Heart right ventricle (tissue), 16 donors: Measurements from ENCODE around the gene CHRNA9. TPM values are rescaled to one million over a fixed set of nuclear protein-coding genes. Genes with fewer than 3 reads are reported as not detected.
A peak's percentile ranks its signal among the peaks of the same experiment; 100 is the strongest.

Experiments
- ATAC-seq, 8 donors: fragments of 200-7000 bp; cut with Tn5 transposase; one replicate each; pipeline ENCODE4 v1.9.1; 2020; ENCODE audit warnings: mild to moderate bottlenecking in 8 of 8, moderate library complexity in 8 of 8, moderate number of reproducible peaks in 1 of 8
- DNase-seq, 2 donors: peaks; one replicate each; pipeline ENCODE4 v3.0.0-alpha.2; 2020
- H3K27ac ChIP-seq, 10 donors: fragments of 200-600 bp; sonication (generic) in 2 of 10; one replicate each; pipeline versions ENCODE4 v1.5.0 to v1.8.0; 2020 to 2022; ENCODE audit warnings: mild to moderate bottlenecking in 3 of 10
- H3K27me3 ChIP-seq, 7 donors: fragments of 200-600 bp; one replicate each; pipeline ENCODE4 v1.8.0; 2021 to 2022; ENCODE audit warnings: mild to moderate bottlenecking in 2 of 7
- H3K36me3 ChIP-seq, 9 donors: fragments of 200-600 bp; sonication (generic) in 1 of 9; one replicate each; pipeline versions ENCODE4 v1.5.0 to v1.8.0; 2020 to 2022; ENCODE audit warnings: mild to moderate bottlenecking in 2 of 9
- H3K4me1 ChIP-seq, 9 donors: fragments of 200-600 bp; sonication (generic) in 1 of 9; one replicate each; pipeline versions ENCODE4 v1.5.0 to v1.8.0; 2020 to 2022; ENCODE audit warnings: mild to moderate bottlenecking in 4 of 9
- H3K4me3 ChIP-seq, 10 donors: fragments of 200-600 bp; sonication (generic) in 2 of 10; one replicate each; pipeline versions ENCODE4 v1.5.0 to v1.8.0; 2020 to 2022; ENCODE audit warnings: mild to moderate bottlenecking in 7 of 10, moderate library complexity in 2 of 10
- H3K9me3 ChIP-seq, 11 donors: fragments of 200-600 bp in 10 of 11; sonication (generic) in 2 of 11; one replicate each; pipeline versions ENCODE4 v1.5.0 to v1.8.0; 2013 to 2022; ENCODE audit warnings: mild to moderate bottlenecking in 2 of 11, control low read depth in 1 of 11, moderate library complexity in 1 of 11
- WGBS, 2 donors: extraction: QIAGEN DNeasy Blood & Tissue Kit; methylation state at CpG; one replicate each; pipeline ENCODE4 v1.1.7; 2013; ENCODE audit warnings: inconsistent platforms in 1 of 2; 5-methylcytosine and 5-hydroxymethylcytosine counted together
- intact Hi-C, 10 donors: fragments of 100-400 bp; cut with DNase I; formaldehyde crosslinking; loops; one replicate each; pipeline versions ENCODE4 v1.11.1 to v1.14.2; 2022
- polyA plus RNA-seq, 2 donors: library from polyadenylated mRNA; stranded (reverse); fragments of 200-250 nt; gene quantifications; one replicate each; pipeline ENCODE4 v1.2.3, GENCODE V29; 2013
- total RNA-seq, 10 donors: library from RNA; stranded (reverse); fragmentation: NEBNext Ultra II Directional in 3 of 10; extraction: Animal tissue kit (Norgen Biotek cat#: 25700) in 3 of 10; gene quantifications; one replicate each; pipeline versions ENCODE4 v1.2.1 to v1.2.4, GENCODE V29; 2021 to 2023
- TF ChIP-seq, protein P1 (sequence below), 9 donors: fragments of 200-600 bp; sonication (generic) in 2 of 9; IDR thresholded peaks; one replicate each; pipeline versions ENCODE4 v1.5.0 to v1.8.0; 2021 to 2022; ENCODE audit warnings: antibody characterized with exemption in 9 of 9, mild to moderate bottlenecking in 5 of 9, moderate library complexity in 1 of 9
- donor health status: Arrhythmogenic right ventricular cardiomyopathy.
- donor health status: ischemic (EF 13 %, LVEDD 7.1; RV severe dilation, severe dysfunction).
- donor health status: healthy with polysubstance abuse.
- donor health status: DM: no; HTN: yes; CAD: no.
- donor health status: DM: no; HTN: no; CAD: no.
- donor health status: ischemic (EF 25% LVEDD 6.9; RV normal size, moderate dysfunction).
- donor health status: ischemic (EF 25% LVEDD 5.7; RV mildly dilated, moderate dysfunction).
- donor health status: healthy.
- donor health status: DM: yes; HTN: yes; CAD: no.
- donor health status: Ischemic cardiomyopathy.
- donor health status: ischemic (EF 35%, LVEDD 5.7; RV mildly dilated, moderate dysfunction).
- donor health status: nonischemic (EF 11% LVEDD 7.7; RV severe dilation, severe dysfunction).
- donor health status: DM: yes; HTN: yes; CAD: no.
- donor health status: PGD.
- donor health status: ischemic (EF 29% LVEDD 5.4; RV normal size, mild dysfunction).
- donor health status: nonischemic (EF 23%, LVEDD 6.1; RV moderate dilation, normal function).

The CHRNA9 gene
- total and polyA plus RNA-seq, 12 donors: not detected

DNA sequence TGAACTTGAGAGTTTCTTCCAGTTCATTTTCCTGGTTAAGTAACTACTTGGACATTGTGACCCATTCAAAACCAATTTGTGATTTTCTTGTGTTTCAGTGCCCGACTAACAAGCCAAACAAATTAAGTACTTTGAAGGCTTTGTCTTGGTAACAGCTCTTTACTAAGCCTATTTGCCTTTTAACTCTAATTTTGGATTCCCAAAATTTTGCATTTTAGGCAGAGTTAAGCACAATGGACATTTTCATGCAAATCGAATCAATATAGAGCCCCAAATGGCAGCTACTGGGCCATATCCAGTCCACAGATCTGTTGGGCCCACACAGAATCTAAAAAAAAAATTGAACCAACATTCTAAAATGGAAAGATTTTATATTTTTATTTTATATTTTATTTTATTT, 31.4 kb upstream of the CHRNA9 start:
- intact Hi-C loops: loop anchor here in 2 of 10 donors (10.0 kb wide), 1 partner anchor 249 kb away; the partner anchor contains the start of gene N4BP2 (in 2 of the 2)
- peaks cover 0 to 25% (median 6%) of the 10 kb centered on the region in 7 donors for H3K27me3 ChIP-seq
- H3K4me1 ChIP-seq: peaks cover 0 to 44% (median 0%) of the 10 kb centered on the region in 9 donors
- ATAC-seq (no peak), DNase-seq (no peak)
- no peaks in the 10 kb centered on the region for H3K36me3 ChIP-seq
- no peak overlapping the region for H3K4me3 ChIP-seq
- 94 to 96% methylated on average over 2 of the region's 2 CpGs for WGBS, 2 donors
- peaks cover 0 to 6% (median 0%) of the 10 kb centered on the region in 11 donors for H3K9me3 ChIP-seq
- no peak overlapping the region for H3K27ac ChIP-seq
- TF ChIP-seq, protein P1, sequence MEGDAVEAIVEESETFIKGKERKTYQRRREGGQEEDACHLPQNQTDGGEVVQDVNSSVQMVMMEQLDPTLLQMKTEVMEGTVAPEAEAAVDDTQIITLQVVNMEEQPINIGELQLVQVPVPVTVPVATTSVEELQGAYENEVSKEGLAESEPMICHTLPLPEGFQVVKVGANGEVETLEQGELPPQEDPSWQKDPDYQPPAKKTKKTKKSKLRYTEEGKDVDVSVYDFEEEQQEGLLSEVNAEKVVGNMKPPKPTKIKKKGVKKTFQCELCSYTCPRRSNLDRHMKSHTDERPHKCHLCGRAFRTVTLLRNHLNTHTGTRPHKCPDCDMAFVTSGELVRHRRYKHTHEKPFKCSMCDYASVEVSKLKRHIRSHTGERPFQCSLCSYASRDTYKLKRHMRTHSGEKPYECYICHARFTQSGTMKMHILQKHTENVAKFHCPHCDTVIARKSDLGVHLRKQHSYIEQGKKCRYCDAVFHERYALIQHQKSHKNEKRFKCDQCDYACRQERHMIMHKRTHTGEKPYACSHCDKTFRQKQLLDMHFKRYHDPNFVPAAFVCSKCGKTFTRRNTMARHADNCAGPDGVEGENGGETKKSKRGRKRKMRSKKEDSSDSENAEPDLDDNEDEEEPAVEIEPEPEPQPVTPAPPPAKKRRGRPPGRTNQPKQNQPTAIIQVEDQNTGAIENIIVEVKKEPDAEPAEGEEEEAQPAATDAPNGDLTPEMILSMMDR (IDR thresholded peaks at IDR 0.05): no peak

DNA sequence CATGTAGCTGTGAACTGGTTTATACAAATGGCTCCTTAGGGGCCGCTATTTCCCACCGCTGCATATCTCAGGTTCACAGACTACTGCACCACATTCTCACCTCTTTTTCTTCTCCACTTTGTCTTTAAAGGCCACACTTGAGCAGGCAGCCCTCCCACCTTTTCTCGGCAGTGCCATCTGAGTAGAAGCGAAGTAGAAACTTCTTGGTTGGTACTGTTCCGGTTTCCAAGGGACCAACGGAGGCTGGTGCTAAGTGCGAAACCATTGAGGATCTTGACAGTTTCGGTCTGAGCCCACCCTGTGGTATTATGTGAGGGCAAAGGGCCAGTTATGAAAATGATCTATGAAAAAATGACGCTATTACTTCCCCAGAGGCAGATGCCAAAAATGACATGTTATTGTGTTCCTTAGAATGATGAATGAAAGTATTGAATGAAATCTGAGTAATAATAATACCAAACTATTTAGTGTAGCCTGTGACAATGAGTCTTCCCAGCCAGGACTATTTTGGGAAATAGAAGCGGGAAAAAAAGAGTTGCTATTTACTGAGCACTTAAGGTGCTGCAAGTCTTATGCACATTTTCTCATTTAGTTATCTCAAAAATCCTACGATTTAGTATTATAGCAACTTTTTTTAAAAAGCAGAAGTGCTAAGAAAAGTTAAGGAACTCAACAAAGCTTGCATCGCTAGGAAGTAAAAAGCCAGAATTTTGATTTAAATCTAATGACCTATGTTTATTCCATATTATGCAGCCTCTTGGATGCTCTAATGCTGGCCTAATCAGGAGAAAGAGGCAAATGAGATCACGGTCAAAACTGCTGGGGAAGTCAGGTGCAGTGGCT, 29.6 kb upstream of the CHRNA9 start:
- intact Hi-C loops: loop anchor here in 9 of 10 donors (5.0 to 10.0 kb wide), 3 partner anchors 153 to 251 kb away; partner anchors contain the start of gene N4BP2 (in 8 of the 9)

DNA sequence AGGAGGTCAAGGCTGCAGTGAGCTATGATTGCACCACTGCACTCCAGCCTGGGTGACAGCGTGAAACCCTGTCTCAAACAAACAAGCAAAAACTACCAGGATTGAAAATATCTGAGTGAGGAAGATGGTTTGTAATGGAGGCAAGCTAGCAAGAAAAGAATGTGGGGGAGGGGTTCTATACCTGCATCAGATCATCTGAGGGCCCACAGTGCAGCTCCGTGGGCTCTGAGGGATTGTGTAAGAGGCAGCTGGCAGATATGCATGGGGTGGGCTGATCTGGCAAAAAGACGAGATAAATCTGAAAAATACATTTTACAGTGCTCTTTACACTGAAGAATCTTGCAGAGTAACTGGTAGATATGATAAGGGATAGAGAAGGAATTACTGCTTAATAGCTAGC, 28.9 kb upstream of the CHRNA9 start:
- Histone ChIP-seq H3K36me3 (no peaks in the 10 kb centered on the region), H3K4me3 (no peak overlapping the region), H3K9me3 (peaks cover 0 to 6% (median 0%) of the 10 kb centered on the region in 11 donors), H3K27ac (peak overlapping the region in 1 of 10 donors; percentile 75), H3K4me1 (peaks cover 0 to 49% (median 0%) of the 10 kb centered on the region in 9 donors), H3K27me3 (peaks cover 0 to 25% (median 3%) of the 10 kb centered on the region in 7 donors)
- intact Hi-C loops: loop anchor here in 9 of 10 donors (5.0 to 10.0 kb wide), 3 partner anchors 154 to 251 kb away; partner anchors contain the start of gene N4BP2 (in 8 of the 9)
- DNase-seq: no peak
- whole genome bisulfite sequencing, 2 donors: 70% methylated on average over 3 of the region's 3 CpGs
- no peak for ATAC-seq
- TF ChIP-seq, protein P1 (IDR thresholded peaks at IDR 0.05): no peak

More for the DNA sequence above, 29.6 kb upstream of the CHRNA9 start:
- TF ChIP-seq, protein P1 (IDR thresholded peaks at IDR 0.05): no peak
- Histone ChIP-seq H3K27me3 (peaks cover 0 to 25% (median 6%) of the 10 kb centered on the region in 7 donors), H3K4me3 (peak overlapping the region in 1 of 10 donors; percentile 3), H3K36me3 (no peaks in the 10 kb centered on the region), H3K27ac (peak overlapping the region in 1 of 10 donors; percentile 75), H3K4me1 (peaks cover 0 to 49% (median 0%) of the 10 kb centered on the region in 9 donors), H3K9me3 (peaks cover 0 to 6% (median 0%) of the 10 kb centered on the region in 11 donors)
- DNase-seq (no peak), ATAC-seq (no peak)
- 72 to 75% methylated on average over 13 of the region's 13 CpGs for WGBS, 2 donors

DNA sequence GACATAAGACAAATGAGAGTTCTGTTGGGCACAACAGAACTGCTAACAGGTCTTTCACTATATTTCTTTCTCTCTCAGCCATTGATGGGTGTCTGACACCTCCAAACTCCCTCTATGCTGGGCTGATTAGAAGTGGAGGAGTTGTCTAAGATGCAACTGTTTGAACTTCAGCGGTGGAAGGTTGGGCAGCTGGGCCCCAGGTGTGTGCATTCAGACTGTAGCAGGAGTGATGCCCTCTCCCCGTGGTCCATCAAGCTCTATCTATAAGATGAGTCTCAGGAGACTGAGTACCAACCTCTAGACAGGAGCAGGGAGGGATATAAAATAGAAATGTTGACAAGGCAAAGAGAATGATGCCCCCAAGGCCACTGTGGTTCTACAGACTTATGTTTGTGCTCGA, 28.2 kb upstream of the CHRNA9 start:
- WGBS, 2 donors: 67 to 69% methylated on average over 3 of the region's 3 CpGs
- Histone ChIP-seq H3K27ac (peak overlapping the region in 2 of 10 donors; percentile 9 to 84), H3K4me3 (peak overlapping the region in 1 of 10 donors; percentile 11), H3K27me3 (peaks cover 0 to 17% (median 3%) of the 10 kb centered on the region in 7 donors), H3K36me3 (no peaks in the 10 kb centered on the region), H3K9me3 (peaks cover 0 to 6% (median 0%) of the 10 kb centered on the region in 11 donors), H3K4me1 (peaks cover 0 to 56% (median 0%) of the 10 kb centered on the region in 9 donors)
- ATAC-seq: no peak
- TF ChIP-seq, protein P1 (IDR thresholded peaks at IDR 0.05): no peak
- no peak for DNase-seq
- intact Hi-C loops: loop anchor here in 9 of 10 donors (5.0 to 10.0 kb wide), 3 partner anchors 155 to 252 kb away; partner anchors contain the start of gene N4BP2 (in 8 of the 9)
